CMK (cell line): ENCODE measurements around the gene CISH.

ENCODE experiments used
- DNase-seq: peaks from one replicate; pipeline ENCODE4 v3.0.0-alpha.2; 2010; ENCODE audit warnings: low read depth

The CISH gene, protein sequence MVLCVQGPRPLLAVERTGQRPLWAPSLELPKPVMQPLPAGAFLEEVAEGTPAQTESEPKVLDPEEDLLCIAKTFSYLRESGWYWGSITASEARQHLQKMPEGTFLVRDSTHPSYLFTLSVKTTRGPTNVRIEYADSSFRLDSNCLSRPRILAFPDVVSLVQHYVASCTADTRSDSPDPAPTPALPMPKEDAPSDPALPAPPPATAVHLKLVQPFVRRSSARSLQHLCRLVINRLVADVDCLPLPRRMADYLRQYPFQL

DNA sequence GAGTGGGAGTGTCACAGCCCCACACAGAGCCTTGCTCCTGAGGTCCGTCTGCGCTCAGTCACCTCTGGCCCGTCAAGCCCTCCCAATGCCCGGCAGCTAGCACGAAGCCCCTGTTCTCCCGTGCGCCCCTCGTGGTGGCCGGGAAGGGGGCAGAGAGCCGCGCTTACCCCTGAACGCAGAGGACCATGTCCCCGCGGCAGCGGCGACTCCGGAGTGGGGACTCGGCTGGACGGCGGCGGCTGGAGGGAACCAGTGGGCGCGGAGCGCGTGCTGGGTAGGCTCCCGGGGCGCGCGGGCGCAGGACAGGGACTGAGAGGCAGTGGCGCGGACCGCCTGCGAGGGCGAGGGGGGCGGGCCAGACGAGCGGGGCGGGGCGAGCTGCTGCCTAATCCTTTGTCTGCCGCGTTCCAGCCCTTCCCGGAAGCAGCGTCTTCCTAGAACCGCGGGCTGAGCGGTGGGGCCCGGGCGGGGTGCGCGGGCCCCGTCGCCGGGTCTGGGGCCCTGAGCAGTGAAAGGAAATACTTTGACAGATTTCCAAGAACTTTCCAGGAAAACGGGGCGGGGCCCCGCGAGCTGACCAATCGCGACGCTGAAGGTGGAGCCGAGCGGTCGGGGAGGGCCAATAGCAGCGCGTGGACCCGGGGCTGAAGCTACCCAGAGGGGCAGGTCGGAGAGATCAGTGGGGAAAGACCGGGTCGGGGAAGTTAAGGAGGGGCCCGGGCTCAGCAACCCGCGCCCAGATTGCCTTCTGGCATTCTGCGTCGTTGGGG is at the start of gene CISH:
Gene CISH (minus strand): TSS at position 311 of the 770 bp plus-strand sequence. CDS start 124 bp downstream, at position 187.
- DNase-seq, result peak; percentile 97

GRCh38 chr3:50660386-50660785 is 48.8 kb upstream of the CISH start:
- DNase-seq, result no peak

DNA sequence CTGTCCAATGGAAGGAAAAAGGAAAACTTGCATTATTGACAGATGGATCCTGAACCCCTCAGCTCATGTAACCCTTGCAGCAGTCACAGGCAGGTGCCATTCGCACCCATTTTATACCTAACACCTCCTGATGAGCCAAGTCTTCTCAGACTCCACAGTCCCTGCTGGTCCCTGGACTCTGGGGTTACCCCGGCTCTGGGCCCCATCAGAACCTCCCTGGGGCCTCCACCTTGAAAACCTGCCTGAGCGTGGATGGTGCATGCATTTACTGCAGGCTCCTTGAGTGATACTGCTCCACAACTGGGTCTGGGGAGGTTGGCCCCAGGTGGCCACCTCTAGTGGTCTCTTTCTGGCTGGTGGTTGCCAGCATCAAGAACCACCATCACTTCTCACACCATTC is 47.3 kb upstream of the CISH start:
- no peak for DNase-seq

GRCh38 chr3:50658416-50658815 is 46.8 kb upstream of the CISH start:
- DNase-seq, result no peak

GRCh38 chr3:50657816-50658215 is 46.2 kb upstream of the CISH start:
- DNase-seq, result no peak

DNA sequence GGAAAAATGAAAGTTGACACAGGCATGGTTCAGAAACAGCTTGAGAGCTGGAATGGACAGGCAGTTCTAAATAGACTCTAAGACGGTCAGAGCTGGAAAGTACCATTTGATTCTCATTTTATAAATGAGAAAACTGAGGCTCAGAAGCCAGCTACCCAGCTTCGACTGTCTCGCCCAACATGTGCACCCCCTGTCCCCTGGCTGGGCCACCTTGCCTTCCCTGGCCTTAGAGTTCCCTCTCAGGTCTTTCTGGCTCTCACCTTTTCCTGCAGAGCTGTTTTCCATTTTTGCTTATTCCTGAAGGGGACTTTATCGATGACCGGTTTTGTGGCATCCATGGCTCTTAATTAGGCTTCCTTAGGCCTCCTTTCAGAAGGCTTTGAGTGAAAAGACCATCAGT is 45.8 kb upstream of the CISH start:
- no peak for DNase-seq

GRCh38 chr3:50656417-50657195 is 45.0 kb upstream of the CISH start:
- no peak for DNase-seq

DNA sequence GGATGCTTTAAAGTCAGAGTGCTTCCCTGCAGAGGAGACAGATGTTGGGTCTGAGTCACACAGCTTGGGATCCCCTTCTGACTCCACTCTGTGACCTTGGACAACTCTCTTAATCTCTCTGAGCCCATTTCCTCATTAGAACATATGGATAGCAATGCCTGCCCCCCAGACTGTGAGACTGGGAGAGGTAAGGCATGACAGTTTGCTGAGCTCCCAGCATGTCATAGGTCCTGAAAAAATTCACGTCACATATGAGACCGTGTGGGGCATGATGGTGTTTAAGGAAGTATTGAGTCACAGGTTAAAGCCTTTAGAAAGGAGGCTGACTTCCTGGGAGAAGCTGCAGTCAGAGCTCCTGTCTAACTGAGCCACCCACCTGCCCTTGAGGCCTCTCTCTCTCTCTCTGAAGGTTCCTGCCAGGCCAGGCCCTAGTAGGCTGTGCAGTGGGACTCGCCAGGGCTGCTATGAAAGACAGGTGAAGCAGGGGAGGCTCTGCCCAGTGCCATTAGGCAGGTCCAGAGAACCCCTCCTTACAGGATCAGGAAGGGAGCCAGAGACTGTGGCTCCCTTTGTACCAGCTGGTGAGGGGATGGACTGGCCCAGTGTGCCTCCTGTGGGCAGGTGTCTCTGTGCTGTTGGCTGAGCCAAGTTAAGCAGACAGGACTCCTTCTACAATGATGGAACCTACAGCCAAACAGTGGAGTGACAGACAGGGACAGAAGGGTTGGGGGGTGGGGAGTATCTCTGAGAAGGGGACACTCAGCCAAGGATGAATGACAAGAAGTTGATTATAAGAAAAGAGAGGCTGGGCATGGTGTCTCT is 43.6 kb upstream of the CISH start:
- DNase-seq, result no peak

GRCh38 chr3:50653937-50654595 is 42.5 kb upstream of the CISH start:
- DNase-seq, result no peak

- DNase-seq, result no peak
Observed at GRCh38 chr3:50652709-50653108, 41.1 kb upstream of the CISH start.

DNA sequence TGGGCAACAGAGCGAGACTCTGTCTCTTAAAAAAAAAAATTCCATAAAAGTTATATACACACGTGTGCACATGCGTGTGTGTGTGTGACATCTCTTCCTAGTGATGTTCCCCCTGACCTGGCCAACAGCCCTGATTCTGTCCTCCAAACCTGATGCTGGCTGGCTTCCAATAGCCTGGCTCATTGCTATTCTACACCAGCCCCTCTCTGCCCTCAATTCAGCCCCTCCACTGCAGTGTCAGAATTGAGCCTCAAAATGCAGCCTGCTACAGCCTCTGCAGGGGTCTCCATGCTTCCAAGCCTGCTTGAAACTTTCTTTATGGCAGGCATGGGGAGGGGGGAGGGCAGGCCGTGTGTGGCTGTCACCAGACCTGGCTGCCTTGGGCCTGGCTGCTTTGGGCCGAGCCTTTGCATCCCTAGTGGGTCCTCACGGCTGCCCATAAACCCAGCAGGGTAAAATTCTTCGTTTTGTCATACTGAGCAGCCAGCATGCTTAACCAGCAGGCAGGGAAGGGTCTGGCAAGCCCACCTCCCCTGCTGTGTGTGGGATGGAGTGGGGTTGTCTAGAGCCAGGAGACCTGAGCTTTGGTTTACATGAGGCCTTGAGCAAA is 40.5 kb upstream of the CISH start:
- no peak for DNase-seq

GRCh38 chr3:50651445-50651844 is 39.9 kb upstream of the CISH start:
- no peak for DNase-seq

DNA sequence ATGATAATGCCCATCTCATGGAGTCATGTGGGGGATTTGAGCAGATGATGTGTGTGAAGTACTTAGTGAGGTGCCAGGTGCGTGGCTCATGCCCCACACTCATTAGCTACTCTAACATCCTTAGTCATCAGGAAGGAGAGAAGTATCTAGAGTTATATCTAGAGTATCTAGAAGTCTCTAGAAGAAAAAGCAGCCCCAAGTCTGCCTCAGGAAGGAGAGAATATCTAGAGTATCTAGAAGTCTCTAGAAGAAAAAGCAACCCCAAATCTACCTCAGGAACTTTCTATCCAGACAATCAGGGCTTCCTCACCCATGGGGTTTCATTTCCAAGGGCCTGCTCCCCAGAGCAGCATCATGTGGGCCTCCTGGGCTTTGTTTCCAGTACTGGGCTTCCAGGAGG is 38.4 kb upstream of the CISH start:
- DNase-seq, result no peak

- no peak for DNase-seq
Observed at GRCh38 chr3:50649451-50649931, 37.9 kb upstream of the CISH start.

- DNase-seq, result no peak
Observed at GRCh38 chr3:50648944-50649343, 37.4 kb upstream of the CISH start.

DNA sequence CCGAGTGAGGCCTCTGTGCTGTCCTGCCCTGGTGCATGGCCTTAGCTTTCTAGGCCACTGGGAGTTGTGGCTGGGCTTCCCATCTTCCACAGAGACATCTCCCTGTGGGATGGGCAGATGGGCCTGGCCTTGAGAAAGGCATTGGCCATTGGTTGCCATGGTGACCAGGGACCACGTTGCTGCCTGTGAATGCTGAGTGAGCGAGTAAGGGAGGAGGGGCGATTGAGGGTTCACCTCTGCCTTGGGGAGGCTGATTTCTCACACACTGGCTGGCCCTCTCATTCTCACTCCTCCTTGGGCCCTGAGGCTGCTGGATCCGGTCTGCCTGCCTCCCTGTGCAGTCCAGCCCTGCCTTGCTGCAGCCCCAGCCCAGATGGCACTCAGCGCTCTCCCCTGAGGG is 36.7 kb upstream of the CISH start:
- DNase-seq, result no peak

- DNase-seq, result no peak
Observed at GRCh38 chr3:50645378-50645777, 33.8 kb upstream of the CISH start.

DNA sequence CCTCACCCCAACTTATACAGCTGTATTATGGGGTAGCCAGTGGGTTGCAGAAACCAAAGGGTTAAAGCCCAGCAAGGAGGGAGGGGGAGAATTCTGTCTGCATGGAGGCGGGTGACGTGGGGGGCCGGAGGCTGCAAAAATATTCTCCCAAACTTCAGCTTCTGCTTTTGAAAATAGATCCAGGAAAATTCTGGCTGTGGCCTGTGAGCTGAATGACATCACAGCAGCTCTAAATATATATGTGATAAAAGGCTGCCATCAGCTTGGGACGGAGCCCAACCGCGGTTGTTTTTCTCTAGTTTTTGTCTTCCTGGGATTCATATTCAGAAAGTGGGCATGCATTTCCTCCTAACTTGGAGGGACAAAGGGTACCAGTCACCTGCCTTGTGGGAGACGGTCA is 33.0 kb upstream of the CISH start:
- DNase-seq, result no peak

GRCh38 chr3:50642382-50642781 is 30.8 kb upstream of the CISH start:
- no peak for DNase-seq

DNA sequence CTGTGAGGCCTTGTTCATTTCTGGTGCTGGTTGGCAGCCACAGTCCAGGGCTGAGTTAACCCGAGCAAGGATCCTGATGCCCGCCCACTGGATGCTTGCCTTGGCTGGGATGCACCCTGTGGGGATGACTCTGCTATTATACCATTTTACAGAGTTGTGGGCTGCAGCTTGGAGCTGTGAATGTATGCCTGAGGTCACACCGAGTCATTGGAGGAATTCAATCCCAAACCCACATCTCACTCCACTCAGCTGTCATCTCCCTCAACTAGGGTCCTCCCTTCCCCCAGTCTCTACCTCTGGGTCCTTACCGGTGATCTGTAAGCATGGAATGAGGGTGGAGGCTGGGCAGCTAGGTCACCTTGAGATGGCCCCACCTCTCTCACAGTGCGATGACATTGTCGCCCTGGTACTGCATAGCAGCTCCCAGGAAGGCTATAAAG is 27.5 kb upstream of the CISH start:
- no peak for DNase-seq

- no peak for DNase-seq
Observed at GRCh38 chr3:50637945-50638344, 26.4 kb upstream of the CISH start.
